Measurements from ENCODE around the gene LRCOL1. TPM values are rescaled to one million over a fixed set of nuclear protein-coding genes. Genes with fewer than 3 reads are reported as not detected.

Gene LRCOL1
- total and polyA plus RNA-seq, 2 of the 8 experiments (the other 6 are each of a cell fraction or from before 2014, with no cell fraction given): not detected

- 0 out of 2 replicates have a peak, but pooled peaks have one; percentile 16 for TF ChIP-seq GABPA (IDR thresholded peaks at IDR 0.05; ENCODE audit: borderline replicate concordance, insufficient read depth, low read length)
- TF ChIP-seq CHD7 (IDR thresholded peaks at IDR 0.05; ENCODE audit: insufficient replicate concordance, low read length): no peak
- TF ChIP-seq SRF (IDR thresholded peaks at IDR 0.05; ENCODE audit: low read depth, low read length): no peak
- TF ChIP-seq RAD21 (IDR thresholded peaks at IDR 0.05 in 1 of 2, conservative IDR thresholded peaks at IDR 0.05 in 1 of 2; ENCODE audit: low read depth in 2 of 2, low read length in 2 of 2): no peak
- TF ChIP-seq SP1 (IDR thresholded peaks at IDR 0.05; ENCODE audit: low read depth, low read length): no peak
- no peak for TF ChIP-seq NRF1 (IDR thresholded peaks at IDR 0.05; ENCODE audit: low read depth, low read length)
Measured at GRCh38 chr12:132620899-132621656, 10.7 kb upstream of the LRCOL1 start (continued).

Data from H1 (cell line).